Raji (cell line): ENCODE results near the gene ROBO2.

Experiments used
- POLR2A ChIP-seq: IDR thresholded peaks from 2 replicates; pipeline ENCODE4 v1.6.1; 2011; ENCODE audit warnings: low read depth, low read length, control low read depth; ENCODE audit not compliant: insufficient read depth

Gene ROBO2

GRCh38 chr3:77042343-77042742 is 2.4 kb downstream of the ROBO2 start:
- no peak for TF ChIP-seq POLR2A

DNA sequence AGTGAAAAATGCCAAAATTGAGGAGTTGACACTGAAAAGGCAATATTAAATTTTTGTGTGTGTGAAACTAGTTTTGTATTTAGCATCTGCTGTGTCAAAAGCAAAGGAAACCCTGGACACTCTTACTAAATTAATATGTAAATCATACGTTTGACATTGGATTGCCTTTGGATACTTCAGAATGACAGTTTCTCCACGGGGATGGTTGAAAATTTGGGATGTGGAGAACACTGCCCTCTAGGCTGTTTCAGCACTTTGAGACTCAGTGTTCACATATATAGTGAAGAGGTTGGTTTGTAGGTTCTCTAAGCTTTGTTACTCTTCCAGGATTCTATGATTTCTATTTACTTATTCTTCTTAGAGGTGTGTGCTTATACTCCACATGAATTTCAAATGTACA is 3.0 kb downstream of the ROBO2 start:
- no peak for TF ChIP-seq POLR2A

- no peak for TF ChIP-seq POLR2A
Measured at GRCh38 chr3:77045686-77046085, 5.8 kb downstream of the ROBO2 start.

DNA sequence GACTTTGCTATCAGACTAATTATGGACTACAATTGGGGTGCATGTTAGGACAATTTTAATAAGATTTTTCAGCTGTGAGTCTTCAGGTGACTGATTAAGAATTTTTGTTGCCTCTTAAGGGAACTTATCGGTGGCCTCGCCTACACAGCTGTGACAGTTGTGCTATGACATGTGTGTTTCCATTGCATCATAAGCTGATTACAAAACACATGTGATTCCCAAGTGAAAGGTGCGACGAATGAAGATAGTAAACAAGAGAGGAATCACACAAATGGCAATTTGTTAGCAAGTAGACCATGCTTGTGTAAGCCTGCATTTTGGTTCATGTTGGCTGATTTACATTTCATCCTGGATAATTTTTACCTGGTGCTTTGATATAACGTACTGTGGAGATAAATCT is 8.3 kb downstream of the ROBO2 start:
- no peak for TF ChIP-seq POLR2A

- no peak for TF ChIP-seq POLR2A
Measured at GRCh38 chr3:77051591-77051990, 11.7 kb downstream of the ROBO2 start.

DNA sequence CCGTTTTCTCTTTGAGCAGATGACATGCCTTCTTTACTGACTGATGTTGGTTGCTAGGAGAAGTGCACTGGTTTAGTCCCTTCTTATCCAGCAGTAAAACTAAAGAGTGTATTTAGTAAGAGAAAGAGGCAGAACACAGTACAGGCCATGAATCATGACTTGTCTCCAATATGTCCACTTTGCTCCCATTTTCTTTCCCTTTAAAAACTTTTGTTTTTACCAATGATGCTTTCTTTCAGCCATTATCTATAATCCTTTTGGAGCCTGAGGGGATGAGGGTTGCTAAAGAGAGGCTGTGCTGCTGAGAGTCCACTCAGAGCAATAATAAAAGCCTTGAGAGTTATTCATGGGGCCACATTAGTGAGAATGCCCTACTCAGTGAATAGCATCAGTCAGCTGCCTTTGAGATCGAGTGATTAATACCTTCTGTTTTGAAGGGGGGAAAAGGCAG is 12.2 kb downstream of the ROBO2 start:
- no peak for TF ChIP-seq POLR2A

- no peak for TF ChIP-seq POLR2A
Measured at GRCh38 chr3:77052733-77053670, 13.1 kb downstream of the ROBO2 start.

- no peak for TF ChIP-seq POLR2A
Measured at GRCh38 chr3:77053795-77054194, 13.9 kb downstream of the ROBO2 start.

GRCh38 chr3:77055841-77056341 is 16.0 kb downstream of the ROBO2 start:
- TF ChIP-seq POLR2A, result no peak

- no peak for TF ChIP-seq POLR2A
Measured at GRCh38 chr3:77059354-77059753, 19.5 kb downstream of the ROBO2 start.

DNA sequence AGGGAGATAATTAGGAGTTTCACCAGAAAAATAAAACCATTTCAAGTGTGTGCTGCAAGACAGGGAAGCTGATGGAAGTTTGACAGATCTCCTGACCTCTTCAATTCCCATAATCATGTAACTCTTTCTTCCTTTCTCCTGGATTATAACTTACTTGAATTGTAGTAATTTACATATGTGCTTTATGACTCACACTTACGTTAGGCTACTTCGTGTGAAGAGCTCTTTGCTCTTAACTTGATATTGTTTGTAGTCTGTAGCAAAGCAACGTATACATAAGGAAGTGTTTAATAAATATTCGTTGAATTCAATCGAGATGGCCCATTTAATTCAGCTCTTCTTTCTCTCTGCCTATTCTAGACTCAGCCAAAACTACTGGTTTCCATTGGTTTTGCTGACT is 23.5 kb downstream of the ROBO2 start:
- no peak for TF ChIP-seq POLR2A

DNA sequence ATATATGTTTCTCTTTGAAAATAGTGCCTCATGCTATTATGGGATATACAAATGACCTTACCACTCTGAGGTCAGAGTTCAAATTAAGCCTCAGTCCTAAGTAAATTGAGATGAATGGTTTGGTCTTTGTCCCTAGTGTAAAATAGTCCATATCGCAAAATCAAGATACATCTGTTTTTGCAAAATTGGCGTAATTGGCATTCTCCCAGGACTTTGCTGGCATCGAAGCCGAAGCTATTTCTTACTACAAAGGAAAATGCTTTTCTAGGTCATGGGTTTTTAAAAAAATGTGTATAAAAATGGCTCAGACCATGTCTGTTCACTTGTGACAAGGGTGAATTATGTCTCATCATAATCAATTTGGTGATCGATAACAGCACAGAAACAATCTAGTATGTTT is 25.9 kb downstream of the ROBO2 start:
- TF ChIP-seq POLR2A, result no peak

- no peak for TF ChIP-seq POLR2A
Measured at GRCh38 chr3:77066829-77067228, 26.9 kb downstream of the ROBO2 start.

- TF ChIP-seq POLR2A, result no peak
Measured at GRCh38 chr3:77068808-77069207, 28.9 kb downstream of the ROBO2 start.

- TF ChIP-seq POLR2A, result no peak
Measured at GRCh38 chr3:77071364-77071763, 31.5 kb downstream of the ROBO2 start.

- TF ChIP-seq POLR2A, result no peak
Measured at GRCh38 chr3:77071809-77072208, 31.9 kb downstream of the ROBO2 start.

DNA sequence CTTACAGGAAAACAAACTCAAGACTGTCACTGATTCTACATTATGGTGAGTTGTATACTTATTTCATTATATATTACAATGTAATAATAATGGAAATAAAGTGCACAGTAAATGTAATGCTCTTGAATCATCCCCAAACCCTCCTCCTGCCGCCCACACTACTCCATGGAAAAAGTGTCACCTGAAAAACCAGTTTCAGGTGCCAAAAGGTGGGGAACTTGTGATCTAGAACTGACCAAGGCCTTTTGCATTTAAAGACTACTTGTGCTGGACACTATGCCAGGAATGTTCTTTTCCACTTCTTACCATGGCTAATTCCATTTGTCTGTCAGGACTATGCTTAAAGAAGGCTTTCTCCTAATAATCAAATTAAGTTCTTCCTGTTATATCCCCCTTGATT is 32.3 kb downstream of the ROBO2 start:
- no peak for TF ChIP-seq POLR2A

DNA sequence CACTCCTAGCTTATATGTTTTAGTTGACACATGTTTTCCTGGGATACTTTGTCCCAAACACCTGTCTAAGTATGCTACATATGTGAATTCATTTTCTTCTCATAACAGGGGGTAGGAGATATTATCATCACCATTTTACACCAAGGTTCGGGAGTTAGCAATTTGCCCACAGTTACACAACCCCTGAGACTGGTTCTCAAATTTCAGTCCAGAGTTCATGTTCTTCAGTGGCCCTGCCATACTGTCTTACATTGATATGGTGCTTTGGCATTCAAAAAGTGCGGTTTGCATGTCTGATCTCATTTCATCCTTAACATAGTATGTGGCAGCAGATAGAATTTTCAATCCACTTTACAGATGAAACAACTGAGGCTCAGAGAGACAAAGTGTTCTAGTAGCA is 38.4 kb downstream of the ROBO2 start:
- no peak for TF ChIP-seq POLR2A
